Right atrium auricular region (tissue), 2 donors: Measurements from ENCODE around the gene HPCAL1. TPM values are rescaled to one million over a fixed set of nuclear protein-coding genes. Genes with fewer than 3 reads are reported as not detected.

ENCODE experiments used
- DNase-seq: peaks from one replicate; pipeline ENCODE4 v3.0.0-alpha.2; 2019; ENCODE audit warnings: low spot score
- H3K27ac ChIP-seq, 2 donors: fragments of 200-600 bp; sonication (generic); 1 replicate in 1 of 2; 2 replicates in 1 of 2; pipeline ENCODE4 v1.5.1; 2016 to 2019
- H3K27me3 ChIP-seq, 2 donors: fragments of 200-600 bp; sonication (generic); one replicate each; pipeline versions ENCODE4 v1.5.1 to v1.6.0; 2017 to 2019
- H3K36me3 ChIP-seq: fragments of 200-600 bp; sonication (generic); one replicate; pipeline ENCODE4 v1.5.1; 2016
- H3K4me1 ChIP-seq, 2 donors: fragments of 200-600 bp; sonication (generic); one replicate each; pipeline versions ENCODE4 v1.5.1 to v1.6.0; 2017 to 2019
- H3K4me3 ChIP-seq, 2 donors: fragments of 200-600 bp; sonication (generic); 1 replicate in 1 of 2; 2 replicates in 1 of 2; pipeline ENCODE4 v1.5.1; 2017 to 2019; ENCODE audit warnings: mild to moderate bottlenecking in 1 of 2, moderate library complexity in 1 of 2
- H3K9me3 ChIP-seq, 2 donors: fragments of 200-600 bp; sonication (generic); one replicate each; pipeline ENCODE4 v1.5.1; 2019
- total RNA-seq, 2 donors: library from RNA; depleted of rRNA; stranded (reverse); fragments of >200 nt; gene quantifications; one replicate each; pipeline ENCODE4 v1.1.0, GENCODE V29; 2016
- TF ChIP-seq, protein P1 (sequence below), 2 donors: fragments of 200-600 bp; sonication (generic); IDR thresholded peaks; one replicate each; pipeline ENCODE4 v1.5.1; 2019; ENCODE audit warnings: antibody characterized with exemption in 2 of 2

HPCAL1 gene
- total RNA-seq, 2 donors from 2014 or later, result 28.7 to 35.5 TPM

DNA sequence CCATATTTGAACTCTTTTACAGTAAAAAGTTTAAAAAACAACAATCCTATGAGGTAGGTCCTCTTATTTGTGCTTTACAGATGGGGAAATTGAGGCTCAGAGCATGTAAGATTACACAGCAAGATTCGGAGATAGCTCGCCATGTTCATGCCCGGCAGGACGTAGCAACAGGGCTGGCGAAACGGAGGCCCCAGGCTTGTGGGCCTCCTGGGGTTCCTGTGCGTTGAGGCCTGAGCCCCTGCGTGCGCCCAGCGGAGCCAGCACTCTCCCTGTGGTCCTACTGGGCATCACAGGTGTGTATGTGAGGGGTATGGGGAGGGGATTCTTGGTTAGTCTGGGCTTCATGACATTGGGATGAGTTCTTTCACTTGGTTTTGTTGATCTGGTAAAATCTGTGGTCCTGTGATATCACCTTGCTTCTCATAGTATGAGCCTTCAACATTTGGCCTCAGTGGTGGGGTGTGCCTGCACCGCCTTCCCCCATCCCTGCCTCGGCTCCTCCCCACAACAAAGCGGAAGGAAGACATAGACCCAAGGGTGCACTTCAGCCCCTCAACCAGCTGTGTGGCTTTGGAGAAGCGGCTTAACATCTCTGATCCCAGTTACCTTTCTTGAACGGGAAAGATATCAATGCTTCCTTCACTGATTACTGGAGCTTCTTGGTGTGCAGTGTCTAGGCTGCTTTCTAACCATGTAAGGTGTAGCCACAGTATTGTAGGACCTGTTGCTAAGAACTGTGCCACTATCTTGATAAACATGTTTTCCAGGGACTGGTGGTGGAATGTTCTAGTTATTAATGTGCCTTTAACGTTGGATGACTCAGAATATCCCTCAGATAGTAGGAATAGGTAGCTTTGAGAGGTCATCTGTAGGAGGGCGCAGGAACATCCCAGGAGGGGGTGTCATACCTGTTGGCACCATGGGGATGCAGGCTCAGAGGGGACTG, 37.2 kb downstream of the HPCAL1 start:
- Histone ChIP-seq H3K27ac (no peak overlapping the region), H3K4me3 (no peak overlapping the region), H3K27me3 (no peaks in the 10 kb centered on the region), H3K4me1 (peaks cover 0 to 9% of the 10 kb centered on the region in 2 donors), H3K9me3 (peaks cover 0 to 7% of the 10 kb centered on the region in 2 donors), H3K36me3 (no peaks in the 10 kb centered on the region)
- DNase-seq, result no peak
- TF ChIP-seq, protein P1, sequence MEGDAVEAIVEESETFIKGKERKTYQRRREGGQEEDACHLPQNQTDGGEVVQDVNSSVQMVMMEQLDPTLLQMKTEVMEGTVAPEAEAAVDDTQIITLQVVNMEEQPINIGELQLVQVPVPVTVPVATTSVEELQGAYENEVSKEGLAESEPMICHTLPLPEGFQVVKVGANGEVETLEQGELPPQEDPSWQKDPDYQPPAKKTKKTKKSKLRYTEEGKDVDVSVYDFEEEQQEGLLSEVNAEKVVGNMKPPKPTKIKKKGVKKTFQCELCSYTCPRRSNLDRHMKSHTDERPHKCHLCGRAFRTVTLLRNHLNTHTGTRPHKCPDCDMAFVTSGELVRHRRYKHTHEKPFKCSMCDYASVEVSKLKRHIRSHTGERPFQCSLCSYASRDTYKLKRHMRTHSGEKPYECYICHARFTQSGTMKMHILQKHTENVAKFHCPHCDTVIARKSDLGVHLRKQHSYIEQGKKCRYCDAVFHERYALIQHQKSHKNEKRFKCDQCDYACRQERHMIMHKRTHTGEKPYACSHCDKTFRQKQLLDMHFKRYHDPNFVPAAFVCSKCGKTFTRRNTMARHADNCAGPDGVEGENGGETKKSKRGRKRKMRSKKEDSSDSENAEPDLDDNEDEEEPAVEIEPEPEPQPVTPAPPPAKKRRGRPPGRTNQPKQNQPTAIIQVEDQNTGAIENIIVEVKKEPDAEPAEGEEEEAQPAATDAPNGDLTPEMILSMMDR (IDR thresholded peaks at IDR 0.05), result no peak

DNA sequence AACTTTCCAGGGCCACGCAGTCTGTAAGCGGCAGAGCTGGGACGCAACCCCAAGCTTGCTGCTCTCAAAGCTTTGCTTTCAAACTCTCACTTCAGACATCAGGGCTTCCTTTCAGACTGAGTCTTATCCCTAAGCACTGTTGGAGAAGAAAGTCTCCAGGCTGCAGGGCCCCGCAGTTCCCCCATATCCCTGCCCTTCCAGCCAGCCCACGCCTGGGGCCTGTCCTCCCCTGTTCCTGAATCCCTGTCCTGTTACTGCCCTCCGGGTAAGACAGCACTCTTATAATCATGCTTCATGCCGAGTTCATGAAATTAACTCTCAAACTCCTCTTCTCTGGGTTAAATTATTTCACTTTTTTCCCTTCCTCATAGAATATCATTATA, 37.9 kb downstream of the HPCAL1 start:
- H3K9me3 ChIP-seq, result peaks cover 0 to under 1% of the 10 kb centered on the region in 2 donors
- no peaks in the 10 kb centered on the region for H3K27me3 ChIP-seq
- H3K27ac ChIP-seq, result no peak overlapping the region
- peaks cover 0 to 9% of the 10 kb centered on the region in 2 donors for H3K4me1 ChIP-seq
- H3K4me3 ChIP-seq, result no peak overlapping the region
- TF ChIP-seq, protein P1 (IDR thresholded peaks at IDR 0.05), result no peak
- H3K36me3 ChIP-seq, result no peaks in the 10 kb centered on the region
- no peak for DNase-seq

DNA sequence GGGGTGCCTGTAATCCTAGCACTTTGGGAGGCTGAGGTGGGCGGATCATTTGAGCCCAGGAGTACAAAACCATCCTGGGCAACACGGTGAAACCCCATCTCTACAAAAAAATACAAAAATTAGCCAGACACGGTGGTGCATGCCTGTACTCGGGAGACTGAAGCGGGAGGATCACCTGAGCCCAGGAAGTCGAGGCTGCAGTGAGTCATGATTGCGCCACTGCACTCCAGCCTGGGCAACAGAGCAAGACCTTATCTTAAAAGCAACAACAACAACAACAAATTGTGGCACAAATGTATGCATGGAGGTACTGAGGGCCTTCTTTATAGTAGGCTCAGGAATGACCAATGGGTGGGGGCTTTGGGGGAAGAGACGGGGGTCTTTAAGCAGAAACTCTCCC, 38.5 kb downstream of the HPCAL1 start:
- no peak overlapping the region for H3K27ac ChIP-seq
- H3K9me3 ChIP-seq, result no peaks in the 10 kb centered on the region
- peaks cover 0 to 13% of the 10 kb centered on the region in 2 donors for H3K4me1 ChIP-seq
- no peaks in the 10 kb centered on the region for H3K27me3 ChIP-seq
- DNase-seq, result no peak
- H3K36me3 ChIP-seq, result no peaks in the 10 kb centered on the region
- H3K4me3 ChIP-seq, result no peak overlapping the region
- TF ChIP-seq, protein P1 (IDR thresholded peaks at IDR 0.05), result no peak

DNA sequence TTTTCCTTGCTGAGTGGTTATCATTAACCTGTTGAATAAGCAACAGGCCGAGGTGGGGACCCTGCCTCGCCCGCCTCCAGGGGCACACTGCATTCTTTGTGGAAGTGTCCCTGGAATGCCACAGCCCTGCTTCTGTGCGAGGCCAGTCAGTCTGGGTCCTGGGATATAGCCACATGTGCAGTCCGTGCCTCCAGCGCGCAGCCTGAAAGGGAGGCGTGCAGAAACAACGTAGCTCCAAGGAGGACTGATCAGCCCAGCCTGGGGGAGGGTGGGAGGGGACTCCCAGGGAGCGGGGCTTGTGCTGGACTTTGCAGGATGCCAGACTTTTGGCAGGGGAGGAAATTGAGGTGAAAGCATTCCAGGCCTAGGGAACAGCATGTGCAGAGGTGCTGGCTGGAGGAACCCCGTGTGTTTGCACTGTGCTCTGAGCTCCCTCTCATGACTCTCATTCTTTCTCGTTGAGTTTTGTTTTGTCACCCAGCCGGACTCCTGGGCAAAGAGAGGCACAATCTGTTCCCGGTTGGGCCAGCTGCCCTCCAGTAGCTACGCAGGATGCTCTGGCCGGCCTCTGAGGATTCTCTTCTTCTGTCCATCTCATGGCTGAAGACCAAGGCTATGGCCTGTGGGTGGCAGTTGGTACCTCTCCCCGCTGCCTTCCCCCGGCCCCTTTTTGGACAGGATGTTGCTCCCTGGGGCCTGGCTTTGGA, 39.7 kb downstream of the HPCAL1 start:
- Histone ChIP-seq H3K27me3 (no peaks in the 10 kb centered on the region), H3K36me3 (no peaks in the 10 kb centered on the region), H3K4me1 (peaks cover 0 to 25% of the 10 kb centered on the region in 2 donors), H3K9me3 (no peaks in the 10 kb centered on the region), H3K27ac (no peak overlapping the region), H3K4me3 (no peak overlapping the region)
- DNase-seq, result no peak
- TF ChIP-seq, protein P1 (IDR thresholded peaks at IDR 0.05), result no peak

DNA sequence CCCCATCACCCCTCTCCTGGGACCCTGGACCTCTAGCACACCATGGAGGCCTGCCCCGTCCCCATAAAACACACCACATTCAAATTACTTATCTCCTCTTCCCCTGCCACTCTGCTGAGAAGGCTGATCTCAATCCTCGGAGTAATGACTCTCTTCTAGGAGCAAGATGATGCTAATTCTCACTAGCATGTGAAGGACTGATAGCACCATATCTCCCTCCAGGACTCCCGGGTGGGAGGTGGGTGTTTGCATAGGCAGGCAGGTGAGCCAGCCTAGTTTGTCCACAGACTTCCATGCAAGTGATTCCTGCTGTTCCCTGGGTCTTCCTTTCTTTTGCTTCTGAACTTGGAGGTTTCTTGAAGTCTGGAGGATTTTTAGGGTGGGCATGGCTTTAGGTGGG, 40.5 kb downstream of the HPCAL1 start:
- Histone ChIP-seq H3K9me3 (no peaks in the 10 kb centered on the region), H3K27ac (no peak overlapping the region), H3K4me1 (peaks cover 0 to 26% of the 10 kb centered on the region in 2 donors), H3K36me3 (no peaks in the 10 kb centered on the region), H3K4me3 (no peak overlapping the region), H3K27me3 (no peaks in the 10 kb centered on the region)
- TF ChIP-seq, protein P1 (IDR thresholded peaks at IDR 0.05), result no peak
- DNase-seq, result no peak
